HepG2 (cell line): ENCODE measurements around the gene SIM1. TPM values are rescaled to one million over a fixed set of nuclear protein-coding genes. Genes with fewer than 3 reads are reported as not detected.

ENCODE experiments used
- ATAC-seq: fragments of 200-7000 bp; cut with Tn5 transposase; 3 replicates; pipeline ENCODE4 v1.9.1; 2020; ENCODE audit warnings: mild to moderate bottlenecking, moderate library complexity
- BruUV-seq: library from RNA; stranded (reverse); fragments of 400-500 nt; replicated peaks from 2 replicates; lab custom pipeline; 2021; lab: Mats Ljungman, UMichigan
- CTCF ChIA-PET: fragments of 300-600 bp; formaldehyde crosslinking; extraction: SDS; loops from one replicate; lab custom pipeline; 2021; ENCODE audit warnings: low total read pairs, inconsistent platforms, low intra/inter-chr PET ratio; lab: Yijun Ruan, JAX
- POLR2A ChIA-PET: fragments of 350-600 bp; sonication (Branson Sonifier 250); formaldehyde crosslinking; loops from one replicate; lab custom pipeline; 2020; ENCODE audit warnings: antibody characterized with exemption, inconsistent platforms; lab: Yijun Ruan, JAX
- DNase-seq: peaks from one replicate; pipeline ENCODE4 v3.0.0-alpha.2; 2015; ENCODE audit warnings: low spot score
- FAIRE-seq: peaks from 3 replicates; lab custom pipeline; 2011; peaks lifted over from hg19 to GRCh38; lab: Jason Lieb, UNC
- H2AFZ ChIP-seq: one replicate; pipeline ENCODE4 v1.6.1; 2011; ENCODE audit warnings: low read length, inconsistent platforms
- H3K27ac ChIP-seq: fragments of 300-600 bp; 3 replicates; pipeline ENCODE4 v1.8.0; 2011; ENCODE audit warnings: mixed run types, mild to moderate bottlenecking, mixed read lengths, low read length, inconsistent platforms; ENCODE audit not compliant: insufficient read depth; ENCODE audit errors: extremely low read length
- H3K27me3 ChIP-seq, 2 experiments: fragments of 200-600 bp in 1 of 2; 2 replicates in 1 of 2; 3 replicates in 1 of 2; pipeline versions ENCODE4 v1.6.0 to v1.8.0; 2011; ENCODE audit warnings: low read length in 2 of 2, mild to moderate bottlenecking in 2 of 2, moderate library complexity in 2 of 2, inconsistent platforms in 1 of 2; ENCODE audit not compliant: insufficient read depth in 2 of 2, control insufficient read depth in 1 of 2
- H3K36me3 ChIP-seq, 2 experiments: fragments of 200-600 bp in 1 of 2; replicated peaks in 1 of 2; 2 replicates in 1 of 2; 3 replicates in 1 of 2; pipeline versions ENCODE4 v1.5.1 to v1.8.0; 2011; ENCODE audit warnings: low read length in 2 of 2, inconsistent platforms in 1 of 2; ENCODE audit not compliant: insufficient read depth in 2 of 2, control insufficient read depth in 1 of 2
- H3K4me1 ChIP-seq: 2 replicates; pipeline ENCODE4 v1.5.1; 2012; ENCODE audit warnings: low read length, inconsistent platforms; ENCODE audit not compliant: insufficient read depth
- H3K4me2 ChIP-seq: 2 replicates; pipeline ENCODE4 v1.6.0; 2011; ENCODE audit warnings: low read depth, low read length, inconsistent platforms
- H3K4me3 ChIP-seq, 3 experiments: fragments of 200-600 bp in 1 of 3; sonication (generic), shearing (Covaris generic) in 1 of 3; replicated peaks in 1 of 3; 2 replicates each; pipeline ENCODE4 v1.5.1; 2011 to 2016; ENCODE audit warnings: low read length in 3 of 3, inconsistent platforms in 2 of 3, low read depth in 2 of 3, mild to moderate bottlenecking in 2 of 3, control low read depth in 1 of 3, mixed read lengths in 1 of 3; ENCODE audit not compliant: insufficient read depth in 1 of 3
- H3K79me2 ChIP-seq: one replicate; pipeline ENCODE4 v1.6.1; 2011; ENCODE audit warnings: low read length, inconsistent platforms; ENCODE audit not compliant: insufficient read depth
- H3K9ac ChIP-seq: 2 replicates; pipeline ENCODE4 v1.6.0; 2011; ENCODE audit warnings: mild to moderate bottlenecking, low read depth, low read length, inconsistent platforms; ENCODE audit not compliant: insufficient read depth
- H3K9me3 ChIP-seq: 2 replicates; pipeline ENCODE4 v1.5.1; 2012; ENCODE audit warnings: mild to moderate bottlenecking, low read length
- H4K20me1 ChIP-seq: 2 replicates; pipeline ENCODE4 v1.6.0; 2011; ENCODE audit warnings: inconsistent platforms, mild to moderate bottlenecking, low read length, moderate library complexity; ENCODE audit not compliant: insufficient read depth
- AKAP8 ChIP-seq: sonication (generic); formaldehyde crosslinking; IDR thresholded peaks from 2 replicates; pipeline ENCODE4 v1.5.1; 2020; ENCODE audit warnings: mild to moderate bottlenecking, missing genetic modification reagents
- BCL6 ChIP-seq: IDR thresholded peaks from 2 replicates; pipeline ENCODE4 v1.6.1; 2016; ENCODE audit warnings: missing genetic modification reagents, missing compliant biosample characterization
- CBFB ChIP-seq: sonication (generic); formaldehyde crosslinking; IDR thresholded peaks from 2 replicates; pipeline ENCODE4 v1.4.0; 2020; ENCODE audit warnings: missing genetic modification reagents
- EHMT2 ChIP-seq: fragments of 200-600 bp; sonication (generic); IDR thresholded peaks from 2 replicates; pipeline ENCODE4 v1.7.0; 2017; ENCODE audit warnings: antibody characterized with exemption, low read depth, low read length, borderline replicate concordance
- HDAC2 ChIP-seq: sonication (generic); formaldehyde crosslinking; IDR thresholded peaks from 2 replicates; pipeline ENCODE4 v1.4.0; 2020; ENCODE audit warnings: missing genetic modification reagents
- ZNF251 ChIP-seq: sonication (generic); formaldehyde crosslinking; IDR thresholded peaks from 2 replicates; pipeline ENCODE4 v1.9.0; 2021; ENCODE audit warnings: mild to moderate bottlenecking, missing genetic modification reagents
- WGBS: methylation state at CpG from one replicate; pipeline ENCODE4 v1.1.6; 2017; ENCODE audit warnings: low lambda C conversion rate; 5-methylcytosine and 5-hydroxymethylcytosine counted together
- in situ Hi-C: cut with HindIII; loops from 2 replicates; pipeline ENCODE4 v1.10.0; 2017; ENCODE audit warnings: low pct_unique_long_range_greater_than_20kb; ENCODE audit not compliant: extremely low pct_ligation_motif_present
- intact Hi-C: fragments of 100-400 bp; cut with micrococcal nuclease; formaldehyde crosslinking; loops from one replicate; pipeline ENCODE4 v1.10.0; 2022; ENCODE audit not compliant: unreplicated experiment
- polyA plus RNA-seq, 8 experiments: library from polyadenylated mRNA; depleted of rRNA in 3 of 8; stranded (reverse) in 7 of 8; unstranded in 1 of 8; fragments of >200 nt; fragmentation: Illumina TruSeq in 4 of 8; extraction: Trizol in 4 of 8; gene quantifications; 2 replicates each; pipeline versions ENCODE4 v1.2.1 to v1.2.3, GENCODE V29; 2011 to 2016; ENCODE audit warnings: low read depth in 4 of 8, missing spikeins in 1 of 8, mixed read lengths in 1 of 8; ENCODE audit not compliant: insufficient read depth in 1 of 8
- total RNA-seq, 5 experiments: library from RNA; depleted of rRNA; stranded (reverse); fragments of >200 nt; fragmentation: Illumina TruSeq; extraction: Trizol; gene quantifications; 2 replicates each; pipeline ENCODE4 v1.2.3, GENCODE V29; 2016; ENCODE audit warnings: low read depth in 1 of 5
- TF ChIP-seq, protein P1 (sequence below): IDR thresholded peaks from 2 replicates; pipeline ENCODE4 v1.6.1; 2016

SIM1 gene
- total and polyA plus RNA-seq, 2 of the 13 experiments (the other 11 are each of a cell fraction or from before 2014, with no cell fraction given): not detected

DNA sequence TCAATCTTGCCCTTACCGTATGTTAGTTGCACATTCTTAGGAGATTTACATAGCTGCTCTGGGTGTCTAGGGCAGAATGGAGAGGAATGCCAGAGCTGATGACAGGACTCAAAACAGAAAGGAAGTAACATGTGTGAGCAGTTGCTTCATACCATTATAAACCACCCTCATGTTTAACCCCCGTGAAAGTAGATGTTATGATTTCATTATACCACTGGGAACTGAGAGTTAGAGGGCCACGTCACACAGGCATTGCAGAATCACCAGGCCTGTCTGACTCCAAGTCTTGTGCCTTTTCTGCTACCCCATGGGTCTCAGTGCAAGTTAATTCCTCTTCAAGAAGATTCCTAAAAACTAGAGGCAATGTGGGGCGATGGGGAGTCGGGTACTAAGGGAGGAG, 23.5 kb upstream of the SIM1 start:
- POLR2A ChIA-PET: no interaction called here
- ATAC-seq (no peak), FAIRE-seq (no peak), DNase-seq (no peak)
- Histone ChIP-seq H3K36me3 (no peaks in the 10 kb centered on the region), H2AFZ (no peak overlapping the region), H3K9ac (no peak overlapping the region), H3K9me3 (no peaks in the 10 kb centered on the region), H3K27me3 (peaks cover 0 to 24% of the 10 kb centered on the region in 2 experiments; a peak in 3 of 5 replicates), H3K4me2 (no peak overlapping the region), H3K4me3 (no peak overlapping the region), H3K27ac (no peak overlapping the region), H3K79me2 (no peaks in the 10 kb centered on the region), H3K4me1 (peaks cover 3% of the 10 kb centered on the region), H4K20me1 (no peaks in the 10 kb centered on the region)
- in situ Hi-C loops: no loop called here
- intact Hi-C loops: no loop called here
- CTCF ChIA-PET: no interaction called here
- no peak for TF ChIP-seq ZNF251 (CRISPR knock-in tag)
- TF ChIP-seq, protein P1, sequence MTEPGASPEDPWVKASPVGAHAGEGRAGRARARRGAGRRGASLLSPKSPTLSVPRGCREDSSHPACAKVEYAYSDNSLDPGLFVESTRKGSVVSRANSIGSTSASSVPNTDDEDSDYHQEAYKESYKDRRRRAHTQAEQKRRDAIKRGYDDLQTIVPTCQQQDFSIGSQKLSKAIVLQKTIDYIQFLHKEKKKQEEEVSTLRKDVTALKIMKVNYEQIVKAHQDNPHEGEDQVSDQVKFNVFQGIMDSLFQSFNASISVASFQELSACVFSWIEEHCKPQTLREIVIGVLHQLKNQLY (CRISPR knock-in tag): no peak
- no peak for TF ChIP-seq CBFB (CRISPR knock-in tag)
- no peak for TF ChIP-seq AKAP8 (CRISPR knock-in tag)
- TF ChIP-seq EHMT2: no peak
- no TSS peak for BruUV-seq
- WGBS: 25% methylated on average over 5 of the region's 5 CpGs

DNA sequence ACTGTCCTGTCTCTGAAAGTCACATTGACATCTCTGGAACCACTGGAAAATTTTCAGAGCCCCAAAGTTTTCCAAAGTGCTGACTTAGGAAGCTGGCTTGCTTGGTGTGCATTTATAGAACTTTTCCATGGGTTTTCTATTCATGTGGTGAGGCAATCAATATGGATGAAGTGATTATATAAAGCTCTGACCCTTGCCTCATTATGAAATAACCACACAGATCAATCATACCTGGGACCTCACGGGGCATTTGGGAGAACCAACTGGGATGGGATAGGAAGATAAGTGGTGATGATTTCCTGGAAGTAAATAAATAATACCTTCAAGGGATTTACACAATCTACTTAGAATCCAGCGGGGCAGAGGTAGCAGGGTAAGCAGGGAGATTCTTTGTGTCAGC, 22.9 kb upstream of the SIM1 start:
- Histone ChIP-seq H3K9me3 (no peaks in the 10 kb centered on the region), H4K20me1 (no peaks in the 10 kb centered on the region), H3K36me3 (no peaks in the 10 kb centered on the region), H3K27me3 (peaks cover 0 to 24% of the 10 kb centered on the region in 2 experiments; a peak in 3 of 5 replicates), H3K27ac (no peak overlapping the region), H3K4me1 (peaks cover 9% of the 10 kb centered on the region), H3K79me2 (no peaks in the 10 kb centered on the region), H2AFZ (no peak overlapping the region), H3K9ac (no peak overlapping the region), H3K4me3 (no peak overlapping the region), H3K4me2 (no peak overlapping the region)
- BruUV-seq: no TSS peak
- no peak for FAIRE-seq
- TF ChIP-seq BCL6: peak; percentile 34; the same call in 1 of the 2 replicates
- TF ChIP-seq HDAC2: no peak
- no peak for ATAC-seq
- CTCF ChIA-PET: no interaction called here
- 20% methylated on average over 2 of the region's 2 CpGs for WGBS
- in situ Hi-C loops (no loop called here), intact Hi-C loops (no loop called here)
- POLR2A ChIA-PET: no interaction called here
- no peak for DNase-seq
